ENCODE data around the gene SPINK2. TPM values are rescaled to one million over a fixed set of nuclear protein-coding genes. Genes with fewer than 3 reads are reported as not detected.

The SPINK2 gene
- 0.71 TPM in 1 of 2 replicates, not detected in the other for total RNA-seq
- polyA plus RNA-seq = 0.22 TPM in 1 of 2 replicates, not detected in the other
- polyA plus RNA-seq (2011; cell fraction: cytosol; rRNA removed) = not detected in 2 replicates
- polyA plus RNA-seq (2011; cell fraction: nucleus; rRNA removed) = not detected in 2 replicates
- polyA plus RNA-seq (2012) = not detected in 2 replicates
- polyA minus RNA-seq = not detected in 2 replicates
- not detected for polyA minus RNA-seq (2011; cell fraction: cytosol; rRNA and poly(A)+ RNA removed)
- polyA minus RNA-seq (2011; cell fraction: nucleus; rRNA and poly(A)+ RNA removed) = not detected in 2 replicates
- Bru-seq, nascent RNA = percentile 16 among the genes with signal in this experiment
- BruChase-seq, experiment 1, labeled RNA remaining after a 6-hour chase = percentile 15 among the genes with signal in this experiment
- percentile 7 among the genes with signal in this experiment for BruChase-seq, experiment 2, labeled RNA remaining after a 2-hour chase
- long read RNA-seq = 0 reads

- H3K27ac ChIP-seq (ENCODE audit: insufficient read depth, low read depth, low read length) = no peak within 1 kb of the TSS
- H3K4me2 ChIP-seq (ENCODE audit: insufficient read depth, low read length) = peak within 1 kb of the TSS; percentile 51
- no TSS peak for BruUV-seq (replicated peaks)
- H3K27me3 ChIP-seq (ENCODE audit: control insufficient read depth in 2 of 2, insufficient read depth in 2 of 2, low read length in 2 of 2) = peaks cover 16 to 20% of the 10 kb centered on the region in 2 experiments
- DNase-seq (ENCODE audit: low read depth, low spot score) (no peak), FAIRE-seq (no peak)
- H3K79me2 ChIP-seq (ENCODE audit: control insufficient read depth, insufficient read depth, low read length) = no peaks in the 10 kb centered on the region
- intact Hi-C loops (cut with micrococcal nuclease) = no loop called here
- peak within 1 kb of the TSS; percentile 73 for H2AFZ ChIP-seq (ENCODE audit: low read depth, low read length)
- no peaks in the 10 kb centered on the region for H3K9me3 ChIP-seq (replicated peaks; ENCODE audit: control insufficient read depth, insufficient read depth, low read length)
- peaks cover 4% of the 10 kb centered on the region for H3K4me1 ChIP-seq (ENCODE audit: control insufficient read depth, extremely low read depth, insufficient read depth, low read length)
- no peaks in the 10 kb centered on the region for H4K20me1 ChIP-seq (replicated peaks; ENCODE audit: control insufficient read depth, extremely low read depth, insufficient read depth, low read length)
- ChIA-PET POLR2A (no interaction called here), CTCF (interaction anchor here (1.0 to 1.4 kb wide), 2 partner anchors 15 to 17 kb away, joined by 5 to 6 read pairs; no protein-coding TSS in a partner anchor)
- H3K9ac ChIP-seq (replicated peaks; ENCODE audit: extremely low read depth, insufficient read depth, low read length) = no peak within 1 kb of the TSS
- dilution Hi-C loops (cut with MboI; ENCODE audit: extremely low pct_ligation_motif_present, low sequenced_read_pairs) = no loop called here
- no peak for TF ChIP-seq MYC (IDR thresholded peaks at IDR 0.05; ENCODE audit: low read depth, low read length)
- no peak for TF ChIP-seq POLR2AphosphoS5 (IDR thresholded peaks at IDR 0.05; ENCODE audit: insufficient read depth, low read depth, low read length)
- no peak for TF ChIP-seq MAX (IDR thresholded peaks at IDR 0.05; ENCODE audit: insufficient read depth, insufficient read length)
- TF ChIP-seq POLR2A (IDR thresholded peaks at IDR 0.05; ENCODE audit: low read depth, low read length) = no peak
- TF ChIP-seq CTCF (IDR thresholded peaks at IDR 0.05; ENCODE audit: extremely low read depth in 1 of 2, insufficient read depth in 1 of 2, low read depth in 1 of 2, low read length in 2 of 2) = peak in 1 of 2 donors; percentile 11
- no peak for TF ChIP-seq FOS (IDR thresholded peaks at IDR 0.05; ENCODE audit: borderline replicate concordance, insufficient read depth, low read length)
- TF ChIP-seq EZH2 (IDR thresholded peaks at IDR 0.05; ENCODE audit: borderline replicate concordance, low read depth, low read length, severe bottlenecking) = peak; percentile 88
- no peak for TF ChIP-seq JUN (IDR thresholded peaks at IDR 0.05; ENCODE audit: borderline replicate concordance, insufficient read depth, insufficient read length, low read depth)
- no peak for TF ChIP-seq GATA2 (IDR thresholded peaks at IDR 0.05; ENCODE audit: insufficient read depth, insufficient read length, low read depth, low read length)
- no peaks in the 10 kb centered on the region for H3K36me3 ChIP-seq (ENCODE audit: control insufficient read depth in 2 of 2, extremely low read depth in 1 of 2, insufficient read depth in 2 of 2, low read length in 2 of 2)
- no peaks in the 10 kb centered on the region for H3K9me1 ChIP-seq (replicated peaks; ENCODE audit: control insufficient read depth, extremely low read depth, insufficient read depth, low read length)
- peak within 1 kb of the TSS in 1 of 3 experiments; percentile 25 for H3K4me3 ChIP-seq (replicated peaks in 1 of 3; ENCODE audit: insufficient read depth in 1 of 3, low read depth in 1 of 3, low read length in 3 of 3)
Measured at GRCh38 chr4:56821381-56822243, at the start of gene SPINK2. TSS of gene SPINK2 (minus strand) at chr4:56821701. CDS start at chr4:56821662, 39 bp downstream.

Measured in endothelial cell of umbilical vein (primary cell).